ENCODE results near the gene WDR45B.

- TF ChIP-seq, protein P1, sequence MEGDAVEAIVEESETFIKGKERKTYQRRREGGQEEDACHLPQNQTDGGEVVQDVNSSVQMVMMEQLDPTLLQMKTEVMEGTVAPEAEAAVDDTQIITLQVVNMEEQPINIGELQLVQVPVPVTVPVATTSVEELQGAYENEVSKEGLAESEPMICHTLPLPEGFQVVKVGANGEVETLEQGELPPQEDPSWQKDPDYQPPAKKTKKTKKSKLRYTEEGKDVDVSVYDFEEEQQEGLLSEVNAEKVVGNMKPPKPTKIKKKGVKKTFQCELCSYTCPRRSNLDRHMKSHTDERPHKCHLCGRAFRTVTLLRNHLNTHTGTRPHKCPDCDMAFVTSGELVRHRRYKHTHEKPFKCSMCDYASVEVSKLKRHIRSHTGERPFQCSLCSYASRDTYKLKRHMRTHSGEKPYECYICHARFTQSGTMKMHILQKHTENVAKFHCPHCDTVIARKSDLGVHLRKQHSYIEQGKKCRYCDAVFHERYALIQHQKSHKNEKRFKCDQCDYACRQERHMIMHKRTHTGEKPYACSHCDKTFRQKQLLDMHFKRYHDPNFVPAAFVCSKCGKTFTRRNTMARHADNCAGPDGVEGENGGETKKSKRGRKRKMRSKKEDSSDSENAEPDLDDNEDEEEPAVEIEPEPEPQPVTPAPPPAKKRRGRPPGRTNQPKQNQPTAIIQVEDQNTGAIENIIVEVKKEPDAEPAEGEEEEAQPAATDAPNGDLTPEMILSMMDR (IDR thresholded peaks at IDR 0.05; ENCODE audit: poor library complexity), result no peak
- no peak for TF ChIP-seq EZH2 (IDR thresholded peaks at IDR 0.05; ENCODE audit: borderline replicate concordance)
Measured at GRCh38 chr17:82666931-82667667, 18.9 kb upstream of the WDR45B start.

All from hepatocyte (in vitro differentiated cells).